Sigmoid colon (tissue), 4 donors: ENCODE measurements around the gene GPR108.

Experiments used
- POLR2A ChIP-seq, 2 donors: fragments of 450-650 bp; IDR thresholded peaks; one replicate each; pipeline ENCODE4 v1.6.1; 2016; ENCODE audit warnings: antibody characterized with exemption in 2 of 2, mild to moderate bottlenecking in 2 of 2, moderate library complexity in 2 of 2
- POLR2AphosphoS5 ChIP-seq, 4 donors: sonication (generic); formaldehyde crosslinking; IDR thresholded peaks; one replicate each; pipeline ENCODE4 v1.6.1; 2017; ENCODE audit warnings: antibody characterized with exemption in 4 of 4
- TF ChIP-seq, protein P1 (sequence below), 4 experiments: fragments of 450-650 bp in 3 of 4; fragments of 200-600 bp in 1 of 4; IDR thresholded peaks; one replicate each; pipeline ENCODE4 v1.5.1; 2016 to 2019; ENCODE audit warnings: antibody characterized with exemption in 4 of 4, mild to moderate bottlenecking in 3 of 4, moderate library complexity in 2 of 4

DNA sequence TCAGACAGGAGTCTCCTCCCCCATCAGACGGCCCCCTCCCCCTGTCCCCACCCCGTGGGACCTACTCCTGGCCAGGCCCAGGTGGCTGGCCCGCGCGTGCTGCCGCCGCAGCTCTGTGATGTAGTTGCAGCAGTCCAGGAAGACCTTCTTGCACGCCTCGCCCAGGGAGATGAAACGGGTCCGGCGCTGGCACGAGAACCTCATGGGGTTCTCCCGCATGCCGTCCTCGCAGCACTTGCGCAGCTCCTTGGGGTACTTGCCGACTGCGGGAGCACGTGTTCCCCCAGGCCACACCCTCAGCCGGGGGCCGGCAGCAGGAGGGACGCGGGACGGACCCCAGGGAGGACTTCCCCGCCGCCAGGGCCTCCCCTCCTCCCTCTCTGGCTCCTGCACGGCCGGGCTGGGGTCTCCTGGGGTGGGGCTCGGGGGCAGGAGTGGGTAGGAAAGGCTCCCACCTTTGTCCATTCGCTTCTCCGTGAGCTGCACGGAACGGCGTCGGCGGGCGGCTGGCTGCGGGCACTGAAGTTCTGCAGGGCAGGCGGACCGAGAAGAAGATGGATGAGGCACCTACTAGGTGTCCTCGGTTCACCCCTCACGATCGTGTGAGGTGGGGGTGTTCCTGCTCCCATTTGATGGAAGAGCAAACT lies 30.2 kb downstream of the GPR108 start:
- TF ChIP-seq POLR2AphosphoS5 (IDR thresholded peaks at IDR 0.05), result no peak
- TF ChIP-seq POLR2A (IDR thresholded peaks at IDR 0.05), result no peak
- TF ChIP-seq, protein P1, sequence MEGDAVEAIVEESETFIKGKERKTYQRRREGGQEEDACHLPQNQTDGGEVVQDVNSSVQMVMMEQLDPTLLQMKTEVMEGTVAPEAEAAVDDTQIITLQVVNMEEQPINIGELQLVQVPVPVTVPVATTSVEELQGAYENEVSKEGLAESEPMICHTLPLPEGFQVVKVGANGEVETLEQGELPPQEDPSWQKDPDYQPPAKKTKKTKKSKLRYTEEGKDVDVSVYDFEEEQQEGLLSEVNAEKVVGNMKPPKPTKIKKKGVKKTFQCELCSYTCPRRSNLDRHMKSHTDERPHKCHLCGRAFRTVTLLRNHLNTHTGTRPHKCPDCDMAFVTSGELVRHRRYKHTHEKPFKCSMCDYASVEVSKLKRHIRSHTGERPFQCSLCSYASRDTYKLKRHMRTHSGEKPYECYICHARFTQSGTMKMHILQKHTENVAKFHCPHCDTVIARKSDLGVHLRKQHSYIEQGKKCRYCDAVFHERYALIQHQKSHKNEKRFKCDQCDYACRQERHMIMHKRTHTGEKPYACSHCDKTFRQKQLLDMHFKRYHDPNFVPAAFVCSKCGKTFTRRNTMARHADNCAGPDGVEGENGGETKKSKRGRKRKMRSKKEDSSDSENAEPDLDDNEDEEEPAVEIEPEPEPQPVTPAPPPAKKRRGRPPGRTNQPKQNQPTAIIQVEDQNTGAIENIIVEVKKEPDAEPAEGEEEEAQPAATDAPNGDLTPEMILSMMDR (IDR thresholded peaks at IDR 0.05), result no peak
